PC-9 (cell line): ENCODE data around the gene ANO2. TPM values are rescaled to one million over a fixed set of nuclear protein-coding genes. Genes with fewer than 3 reads are reported as not detected.

Experiments used
- BruUV-seq: library from RNA; stranded (reverse); fragments of 400-500 nt; replicated peaks from 2 replicates; lab custom pipeline; 2021; lab: Mats Ljungman, UMichigan
- CTCF ChIA-PET: fragments of 300-600 bp; sonication (Branson Sonifier 250); formaldehyde crosslinking; loops from one replicate; lab custom pipeline; 2022; ENCODE audit warnings: antibody characterized with exemption; lab: Charles Lee
- POLR2A ChIA-PET: fragments of 300-600 bp; sonication (Branson Sonifier 250); formaldehyde crosslinking; loops from one replicate; lab custom pipeline; 2022; ENCODE audit warnings: antibody characterized with exemption; ENCODE audit not compliant: unreplicated experiment; lab: Charles Lee
- DNase-seq, 2 experiments: peaks; one replicate each; pipeline versions ENCODE4 v3.0.0 to v3.0.0-alpha.2; 2015 to 2022; ENCODE audit warnings: mixed read lengths in 1 of 2
- H2AFZ ChIP-seq: fragments of 200-600 bp; sonication (generic); 2 replicates; pipeline ENCODE4 v1.8.1; 2017; ENCODE audit warnings: antibody characterized with exemption
- H3F3A ChIP-seq: fragments of 200-600 bp; sonication (generic); 2 replicates; pipeline ENCODE4 v1.8.1; 2017; ENCODE audit warnings: antibody characterized with exemption, mild to moderate bottlenecking, low read depth; ENCODE audit not compliant: insufficient read depth
- H3K27ac ChIP-seq: fragments of 200-600 bp; sonication (generic); 2 replicates; pipeline ENCODE4 v1.6.1; 2016; ENCODE audit warnings: mixed run types
- H3K27me3 ChIP-seq: fragments of 200-600 bp; sonication (generic); 2 replicates; pipeline ENCODE4 v1.6.1; 2016; ENCODE audit warnings: low read depth, mixed run types; ENCODE audit not compliant: insufficient read depth
- H3K36me3 ChIP-seq: fragments of 200-600 bp; sonication (generic); 2 replicates; pipeline ENCODE4 v1.6.1; 2016; ENCODE audit warnings: low read depth, mixed run types
- H3K4me1 ChIP-seq: fragments of 200-600 bp; sonication (generic); replicated peaks from 2 replicates; pipeline ENCODE4 v1.6.1; 2016; ENCODE audit warnings: mixed run types; ENCODE audit not compliant: insufficient read depth
- H3K4me2 ChIP-seq: fragments of 200-600 bp; sonication (generic); 2 replicates; pipeline ENCODE4 v1.6.1; 2017; ENCODE audit warnings: mixed run types
- H3K4me3 ChIP-seq: fragments of 200-600 bp; sonication (generic); 2 replicates; pipeline ENCODE4 v1.6.1; 2016; ENCODE audit warnings: mixed run types
- H3K79me2 ChIP-seq: fragments of 200-600 bp; sonication (generic); 2 replicates; pipeline ENCODE4 v1.6.1; 2017; ENCODE audit warnings: low read depth, mixed run types
- H3K9me2 ChIP-seq: fragments of 200-600 bp; sonication (generic); 2 replicates; pipeline ENCODE4 v1.8.1; 2017; ENCODE audit warnings: mild to moderate bottlenecking; ENCODE audit not compliant: insufficient read depth
- H3K9me3 ChIP-seq: fragments of 200-600 bp; sonication (generic); 2 replicates; pipeline ENCODE4 v1.8.1; 2016; ENCODE audit warnings: low read depth; ENCODE audit not compliant: insufficient read depth
- H4K20me1 ChIP-seq: fragments of 200-600 bp; sonication (generic); 2 replicates; pipeline ENCODE4 v1.8.1; 2017; ENCODE audit not compliant: insufficient read depth
- CTCF ChIP-seq: fragments of 200-600 bp; sonication (generic); conservative IDR thresholded peaks from 2 replicates; pipeline ENCODE4 v1.6.1; 2017; ENCODE audit warnings: mixed run types, antibody characterized with exemption, mild to moderate bottlenecking, moderate library complexity
- EZH2 ChIP-seq: fragments of 200-600 bp; sonication (generic); IDR thresholded peaks from 2 replicates; pipeline ENCODE4 v1.8.0; 2017; ENCODE audit warnings: antibody characterized with exemption, low read depth
- intact Hi-C: fragments of 100-400 bp; cut with micrococcal nuclease; formaldehyde crosslinking; loops from one replicate; pipeline ENCODE4 v1.10.0; 2022; ENCODE audit not compliant: unreplicated experiment
- total RNA-seq: library from RNA; stranded (reverse); gene quantifications from 2 replicates; pipeline ENCODE4 v1.2.3, GENCODE V29; 2021

Gene ANO2
- total RNA-seq, 1 experiment from 2014 or later, result not detected

- H3K27ac ChIP-seq, result no peak overlapping the region
- peaks cover 97% of the 10 kb centered on the region for H3K27me3 ChIP-seq
- POLR2A ChIA-PET, result no interaction called here
- 0 out of 2 replicates have a peak, but pooled peaks cover 3% of the 10 kb centered on the region for H3K9me2 ChIP-seq
- H3K79me2 ChIP-seq, result no peaks in the 10 kb centered on the region
- H4K20me1 ChIP-seq, result no peaks in the 10 kb centered on the region
- no peaks in the 10 kb centered on the region for H3K9me3 ChIP-seq
- TF ChIP-seq CTCF (no peak), EZH2 (no peak)
- intact Hi-C loops, result no loop called here
- BruUV-seq, result no TSS peak
- no peaks in the 10 kb centered on the region for H3K36me3 ChIP-seq
- no peak overlapping the region for H3K4me3 ChIP-seq
- H3K4me1 ChIP-seq, result no peaks in the 10 kb centered on the region
- DNase-seq, result no peak
- H3F3A ChIP-seq, result no peaks in the 10 kb centered on the region
- CTCF ChIA-PET, result no interaction called here
- H3K4me2 ChIP-seq, result no peak overlapping the region
- H2AFZ ChIP-seq, result no peak overlapping the region
Measured at GRCh38 chr12:5584412-5585175, 360.5 kb downstream of the ANO2 start.

DNA sequence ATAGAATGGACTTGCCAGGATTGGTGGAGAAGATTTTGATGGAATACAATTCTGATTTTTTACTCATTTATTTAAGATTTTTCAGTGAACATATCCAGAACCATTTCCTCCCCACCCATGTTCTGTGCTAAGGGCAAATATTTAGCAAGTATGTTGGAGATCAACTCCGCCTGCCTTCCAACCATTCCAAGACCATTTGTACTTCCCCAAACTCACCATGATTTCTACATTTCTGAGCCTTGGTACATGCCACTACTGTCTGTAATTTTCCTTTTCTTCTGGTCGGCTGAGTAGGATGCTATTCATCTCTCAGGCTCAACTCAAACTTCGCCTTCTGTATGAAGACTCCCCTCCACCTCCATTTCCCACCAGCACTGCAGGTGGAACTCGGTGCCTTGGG, 362.5 kb downstream of the ANO2 start:
- ChIA-PET CTCF (no interaction called here), POLR2A (no interaction called here)
- Histone ChIP-seq H3K79me2 (no peaks in the 10 kb centered on the region), H2AFZ (no peak overlapping the region), H3K4me1 (no peaks in the 10 kb centered on the region), H3K36me3 (no peaks in the 10 kb centered on the region), H3K9me3 (no peaks in the 10 kb centered on the region), H4K20me1 (no peaks in the 10 kb centered on the region; the same call in 1 of the 2 replicates), H3K4me3 (no peak overlapping the region), H3K4me2 (no peak overlapping the region), H3K9me2 (0 out of 2 replicates have a peak, but pooled peaks cover 3% of the 10 kb centered on the region), H3K27ac (no peak overlapping the region), H3K27me3 (peaks cover 97% of the 10 kb centered on the region), H3F3A (no peaks in the 10 kb centered on the region)
- no TSS peak for BruUV-seq
- no peak for TF ChIP-seq CTCF
- intact Hi-C loops, result no loop called here
- no peak for DNase-seq

GRCh38 chr12:5582018-5582417, 363.0 kb downstream of the ANO2 start:
- DNase-seq, result no peak
- POLR2A ChIA-PET, result no interaction called here
- no TSS peak for BruUV-seq
- TF ChIP-seq EZH2 (no peak), CTCF (no peak)
- Histone ChIP-seq H3K79me2 (no peaks in the 10 kb centered on the region), H3K9me3 (no peaks in the 10 kb centered on the region), H3K36me3 (no peaks in the 10 kb centered on the region), H3K4me3 (no peak overlapping the region), H3K4me2 (no peak overlapping the region), H3K27me3 (peaks cover 97% of the 10 kb centered on the region), H2AFZ (no peak overlapping the region), H4K20me1 (no peaks in the 10 kb centered on the region; the same call in 1 of the 2 replicates), H3F3A (no peaks in the 10 kb centered on the region), H3K4me1 (no peaks in the 10 kb centered on the region), H3K27ac (no peak overlapping the region), H3K9me2 (0 out of 2 replicates have a peak, but pooled peaks cover 3% of the 10 kb centered on the region)
- CTCF ChIA-PET, result no interaction called here
- intact Hi-C loops, result no loop called here
